Measurements from ENCODE around the gene PPIG. TPM values are rescaled to one million over a fixed set of nuclear protein-coding genes. Genes with fewer than 3 reads are reported as not detected.

The PPIG gene
- total and polyA plus RNA-seq, 2 experiments from 2014 or later, result 40.7 to 157 TPM

DNA sequence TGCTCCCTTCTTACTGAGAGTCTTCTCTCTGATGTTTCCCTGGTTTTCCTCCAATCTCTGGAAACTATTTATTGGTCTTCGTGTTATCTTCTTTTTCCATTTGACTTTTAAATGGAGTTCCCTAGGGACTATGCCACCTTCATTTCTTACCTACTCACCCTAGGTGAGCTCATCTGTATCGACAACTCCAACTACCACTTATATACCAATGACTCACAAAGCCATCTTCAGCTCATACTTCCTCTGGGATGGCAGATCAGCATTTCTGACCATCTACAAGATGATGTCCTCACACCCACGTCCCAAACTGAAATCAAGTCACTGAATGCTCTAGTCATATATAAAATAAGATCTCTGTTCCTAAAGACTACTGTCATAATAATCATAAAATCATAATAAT, 69.5 kb downstream of the PPIG start:
- Histone ChIP-seq H3K9me2 (ENCODE audit: insufficient read depth) (no peaks in the 10 kb centered on the region), H2AFZ (no peak overlapping the region), H3F3A (replicated peaks; ENCODE audit: low read depth) (no peaks in the 10 kb centered on the region), H3K27me3 (ENCODE audit: insufficient read depth) (no peaks in the 10 kb centered on the region), H4K20me1 (replicated peaks; ENCODE audit: insufficient read depth) (no peaks in the 10 kb centered on the region), H3K4me1 (ENCODE audit: insufficient read depth) (no peaks in the 10 kb centered on the region), H3K27ac (ENCODE audit: low read depth) (no peak overlapping the region), H3K36me3 (ENCODE audit: insufficient read depth) (no peaks in the 10 kb centered on the region), H3K4me2 (no peak overlapping the region), H3K4me3 (no peak overlapping the region), H3K79me2 (replicated peaks; ENCODE audit: insufficient read depth) (no peaks in the 10 kb centered on the region)
- Mint-ChIP-seq H3K27ac (no peak overlapping the region), H3K4me3 (no peak overlapping the region), H3K4me1 (no peaks in the 10 kb centered on the region), H3K36me3 (ENCODE audit: low read depth) (no peaks in the 10 kb centered on the region), H3K9me3 (no peaks in the 10 kb centered on the region), H3K27me3 (ENCODE audit: insufficient read depth, low read depth, poor library complexity) (no peaks in the 10 kb centered on the region)
- DNase-seq (ENCODE audit: low spot score) (no peak), ATAC-seq (no peak)
- TF ChIP-seq ZNF114 (CRISPR knock-in tag; IDR thresholded peaks at IDR 0.05) (no peak), CREB1 (CRISPR knock-in tag; IDR thresholded peaks at IDR 0.05; ENCODE audit: low read depth) (no peak), JUNB (IDR thresholded peaks at IDR 0.05; ENCODE audit: unreplicated experiment) (no peak), STAT1 (IDR thresholded peaks at IDR 0.05; ENCODE audit: unreplicated experiment) (no peak), POLR2AphosphoS5 (IDR thresholded peaks at IDR 0.05; ENCODE audit: low read depth) (no peak), ZNF331 (CRISPR knock-in tag; IDR thresholded peaks at IDR 0.05; ENCODE audit: low read depth) (no peak), EZH2phosphoT487 (IDR thresholded peaks at IDR 0.05; ENCODE audit: unreplicated experiment) (no peak), NANOG (IDR thresholded peaks at IDR 0.05; ENCODE audit: borderline replicate concordance) (no peak), EZH2 (IDR thresholded peaks at IDR 0.05; ENCODE audit: low read depth, unreplicated experiment) (no peak)
- TF ChIP-seq, protein P1, sequence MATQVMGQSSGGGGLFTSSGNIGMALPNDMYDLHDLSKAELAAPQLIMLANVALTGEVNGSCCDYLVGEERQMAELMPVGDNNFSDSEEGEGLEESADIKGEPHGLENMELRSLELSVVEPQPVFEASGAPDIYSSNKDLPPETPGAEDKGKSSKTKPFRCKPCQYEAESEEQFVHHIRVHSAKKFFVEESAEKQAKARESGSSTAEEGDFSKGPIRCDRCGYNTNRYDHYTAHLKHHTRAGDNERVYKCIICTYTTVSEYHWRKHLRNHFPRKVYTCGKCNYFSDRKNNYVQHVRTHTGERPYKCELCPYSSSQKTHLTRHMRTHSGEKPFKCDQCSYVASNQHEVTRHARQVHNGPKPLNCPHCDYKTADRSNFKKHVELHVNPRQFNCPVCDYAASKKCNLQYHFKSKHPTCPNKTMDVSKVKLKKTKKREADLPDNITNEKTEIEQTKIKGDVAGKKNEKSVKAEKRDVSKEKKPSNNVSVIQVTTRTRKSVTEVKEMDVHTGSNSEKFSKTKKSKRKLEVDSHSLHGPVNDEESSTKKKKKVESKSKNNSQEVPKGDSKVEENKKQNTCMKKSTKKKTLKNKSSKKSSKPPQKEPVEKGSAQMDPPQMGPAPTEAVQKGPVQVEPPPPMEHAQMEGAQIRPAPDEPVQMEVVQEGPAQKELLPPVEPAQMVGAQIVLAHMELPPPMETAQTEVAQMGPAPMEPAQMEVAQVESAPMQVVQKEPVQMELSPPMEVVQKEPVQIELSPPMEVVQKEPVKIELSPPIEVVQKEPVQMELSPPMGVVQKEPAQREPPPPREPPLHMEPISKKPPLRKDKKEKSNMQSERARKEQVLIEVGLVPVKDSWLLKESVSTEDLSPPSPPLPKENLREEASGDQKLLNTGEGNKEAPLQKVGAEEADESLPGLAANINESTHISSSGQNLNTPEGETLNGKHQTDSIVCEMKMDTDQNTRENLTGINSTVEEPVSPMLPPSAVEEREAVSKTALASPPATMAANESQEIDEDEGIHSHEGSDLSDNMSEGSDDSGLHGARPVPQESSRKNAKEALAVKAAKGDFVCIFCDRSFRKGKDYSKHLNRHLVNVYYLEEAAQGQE (IDR thresholded peaks at IDR 0.05; ENCODE audit: unreplicated experiment), result no peak
- TF ChIP-seq, protein P2, sequence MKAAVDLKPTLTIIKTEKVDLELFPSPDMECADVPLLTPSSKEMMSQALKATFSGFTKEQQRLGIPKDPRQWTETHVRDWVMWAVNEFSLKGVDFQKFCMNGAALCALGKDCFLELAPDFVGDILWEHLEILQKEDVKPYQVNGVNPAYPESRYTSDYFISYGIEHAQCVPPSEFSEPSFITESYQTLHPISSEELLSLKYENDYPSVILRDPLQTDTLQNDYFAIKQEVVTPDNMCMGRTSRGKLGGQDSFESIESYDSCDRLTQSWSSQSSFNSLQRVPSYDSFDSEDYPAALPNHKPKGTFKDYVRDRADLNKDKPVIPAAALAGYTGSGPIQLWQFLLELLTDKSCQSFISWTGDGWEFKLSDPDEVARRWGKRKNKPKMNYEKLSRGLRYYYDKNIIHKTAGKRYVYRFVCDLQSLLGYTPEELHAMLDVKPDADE (IDR thresholded peaks at IDR 0.05), result no peak
- TF ChIP-seq, protein P3, sequence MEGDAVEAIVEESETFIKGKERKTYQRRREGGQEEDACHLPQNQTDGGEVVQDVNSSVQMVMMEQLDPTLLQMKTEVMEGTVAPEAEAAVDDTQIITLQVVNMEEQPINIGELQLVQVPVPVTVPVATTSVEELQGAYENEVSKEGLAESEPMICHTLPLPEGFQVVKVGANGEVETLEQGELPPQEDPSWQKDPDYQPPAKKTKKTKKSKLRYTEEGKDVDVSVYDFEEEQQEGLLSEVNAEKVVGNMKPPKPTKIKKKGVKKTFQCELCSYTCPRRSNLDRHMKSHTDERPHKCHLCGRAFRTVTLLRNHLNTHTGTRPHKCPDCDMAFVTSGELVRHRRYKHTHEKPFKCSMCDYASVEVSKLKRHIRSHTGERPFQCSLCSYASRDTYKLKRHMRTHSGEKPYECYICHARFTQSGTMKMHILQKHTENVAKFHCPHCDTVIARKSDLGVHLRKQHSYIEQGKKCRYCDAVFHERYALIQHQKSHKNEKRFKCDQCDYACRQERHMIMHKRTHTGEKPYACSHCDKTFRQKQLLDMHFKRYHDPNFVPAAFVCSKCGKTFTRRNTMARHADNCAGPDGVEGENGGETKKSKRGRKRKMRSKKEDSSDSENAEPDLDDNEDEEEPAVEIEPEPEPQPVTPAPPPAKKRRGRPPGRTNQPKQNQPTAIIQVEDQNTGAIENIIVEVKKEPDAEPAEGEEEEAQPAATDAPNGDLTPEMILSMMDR (conservative IDR thresholded peaks at IDR 0.05; ENCODE audit: low read depth in 2 of 2), result no peak
- TF ChIP-seq, protein P4, sequence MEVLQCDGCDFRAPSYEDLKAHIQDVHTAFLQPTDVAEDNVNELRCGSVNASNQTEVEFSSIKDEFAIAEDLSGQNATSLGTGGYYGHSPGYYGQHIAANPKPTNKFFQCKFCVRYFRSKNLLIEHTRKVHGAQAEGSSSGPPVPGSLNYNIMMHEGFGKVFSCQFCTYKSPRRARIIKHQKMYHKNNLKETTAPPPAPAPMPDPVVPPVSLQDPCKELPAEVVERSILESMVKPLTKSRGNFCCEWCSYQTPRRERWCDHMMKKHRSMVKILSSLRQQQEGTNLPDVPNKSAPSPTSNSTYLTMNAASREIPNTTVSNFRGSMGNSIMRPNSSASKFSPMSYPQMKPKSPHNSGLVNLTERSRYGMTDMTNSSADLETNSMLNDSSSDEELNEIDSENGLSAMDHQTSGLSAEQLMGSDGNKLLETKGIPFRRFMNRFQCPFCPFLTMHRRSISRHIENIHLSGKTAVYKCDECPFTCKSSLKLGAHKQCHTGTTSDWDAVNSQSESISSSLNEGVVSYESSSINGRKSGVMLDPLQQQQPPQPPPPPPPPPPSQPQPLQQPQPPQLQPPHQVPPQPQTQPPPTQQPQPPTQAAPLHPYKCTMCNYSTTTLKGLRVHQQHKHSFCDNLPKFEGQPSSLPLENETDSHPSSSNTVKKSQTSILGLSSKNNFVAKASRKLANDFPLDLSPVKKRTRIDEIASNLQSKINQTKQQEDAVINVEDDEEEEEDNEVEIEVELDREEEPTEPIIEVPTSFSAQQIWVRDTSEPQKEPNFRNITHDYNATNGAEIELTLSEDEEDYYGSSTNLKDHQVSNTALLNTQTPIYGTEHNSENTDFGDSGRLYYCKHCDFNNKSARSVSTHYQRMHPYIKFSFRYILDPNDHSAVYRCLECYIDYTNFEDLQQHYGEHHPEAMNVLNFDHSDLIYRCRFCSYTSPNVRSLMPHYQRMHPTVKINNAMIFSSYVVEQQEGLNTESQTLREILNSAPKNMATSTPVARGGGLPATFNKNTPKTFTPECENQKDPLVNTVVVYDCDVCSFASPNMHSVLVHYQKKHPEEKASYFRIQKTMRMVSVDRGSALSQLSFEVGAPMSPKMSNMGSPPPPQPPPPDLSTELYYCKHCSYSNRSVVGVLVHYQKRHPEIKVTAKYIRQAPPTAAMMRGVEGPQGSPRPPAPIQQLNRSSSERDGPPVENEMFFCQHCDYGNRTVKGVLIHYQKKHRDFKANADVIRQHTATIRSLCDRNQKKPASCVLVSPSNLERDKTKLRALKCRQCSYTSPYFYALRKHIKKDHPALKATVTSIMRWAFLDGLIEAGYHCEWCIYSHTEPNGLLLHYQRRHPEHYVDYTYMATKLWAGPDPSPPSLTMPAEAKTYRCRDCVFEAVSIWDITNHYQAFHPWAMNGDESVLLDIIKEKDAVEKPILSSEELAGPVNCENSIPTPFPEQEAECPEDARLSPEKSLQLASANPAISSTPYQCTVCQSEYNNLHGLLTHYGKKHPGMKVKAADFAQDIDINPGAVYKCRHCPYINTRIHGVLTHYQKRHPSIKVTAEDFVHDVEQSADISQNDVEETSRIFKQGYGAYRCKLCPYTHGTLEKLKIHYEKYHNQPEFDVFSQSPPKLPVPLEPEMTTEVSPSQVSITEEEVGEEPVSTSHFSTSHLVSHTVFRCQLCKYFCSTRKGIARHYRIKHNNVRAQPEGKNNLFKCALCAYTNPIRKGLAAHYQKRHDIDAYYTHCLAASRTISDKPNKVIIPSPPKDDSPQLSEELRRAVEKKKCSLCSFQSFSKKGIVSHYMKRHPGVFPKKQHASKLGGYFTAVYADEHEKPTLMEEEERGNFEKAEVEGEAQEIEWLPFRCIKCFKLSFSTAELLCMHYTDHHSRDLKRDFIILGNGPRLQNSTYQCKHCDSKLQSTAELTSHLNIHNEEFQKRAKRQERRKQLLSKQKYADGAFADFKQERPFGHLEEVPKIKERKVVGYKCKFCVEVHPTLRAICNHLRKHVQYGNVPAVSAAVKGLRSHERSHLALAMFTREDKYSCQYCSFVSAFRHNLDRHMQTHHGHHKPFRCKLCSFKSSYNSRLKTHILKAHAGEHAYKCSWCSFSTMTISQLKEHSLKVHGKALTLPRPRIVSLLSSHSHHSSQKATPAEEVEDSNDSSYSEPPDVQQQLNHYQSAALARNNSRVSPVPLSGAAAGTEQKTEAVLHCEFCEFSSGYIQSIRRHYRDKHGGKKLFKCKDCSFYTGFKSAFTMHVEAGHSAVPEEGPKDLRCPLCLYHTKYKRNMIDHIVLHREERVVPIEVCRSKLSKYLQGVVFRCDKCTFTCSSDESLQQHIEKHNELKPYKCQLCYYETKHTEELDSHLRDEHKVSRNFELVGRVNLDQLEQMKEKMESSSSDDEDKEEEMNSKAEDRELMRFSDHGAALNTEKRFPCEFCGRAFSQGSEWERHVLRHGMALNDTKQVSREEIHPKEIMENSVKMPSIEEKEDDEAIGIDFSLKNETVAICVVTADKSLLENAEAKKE (CRISPR knock-in tag; IDR thresholded peaks at IDR 0.05), result no peak

All from GM23338 (cell line).